Activated naive CD4-positive, alpha-beta T cell treated with anti-CD3 and anti-CD28 coated beads, Interleukin-2, amount 50 U/mL, for 16 hours (primary cell): ENCODE results near the gene CISD1.

Source experiments
- DNase-seq: peaks from one replicate; pipeline ENCODE4 v3.0.0-alpha.2; 2020

The CISD1 gene

DNA sequence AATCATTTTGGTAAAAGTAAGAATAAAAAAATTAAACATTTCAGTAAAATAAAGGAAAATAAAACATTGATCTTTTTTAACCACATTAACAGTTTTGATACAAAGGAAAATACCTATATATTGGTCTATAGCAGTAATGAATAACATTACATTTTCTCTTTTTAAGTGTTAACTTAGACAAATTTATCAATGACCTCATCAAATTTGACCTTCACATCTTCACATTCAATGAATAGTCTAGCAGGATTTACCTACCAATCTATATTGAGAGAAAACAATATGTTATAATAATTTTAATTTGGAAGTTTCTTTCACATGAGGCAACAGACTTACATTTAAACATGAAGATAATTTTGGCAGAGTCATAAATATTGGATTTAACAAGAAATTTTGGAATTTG is 47.9 kb downstream of the CISD1 start:
- no peak for DNase-seq

DNA sequence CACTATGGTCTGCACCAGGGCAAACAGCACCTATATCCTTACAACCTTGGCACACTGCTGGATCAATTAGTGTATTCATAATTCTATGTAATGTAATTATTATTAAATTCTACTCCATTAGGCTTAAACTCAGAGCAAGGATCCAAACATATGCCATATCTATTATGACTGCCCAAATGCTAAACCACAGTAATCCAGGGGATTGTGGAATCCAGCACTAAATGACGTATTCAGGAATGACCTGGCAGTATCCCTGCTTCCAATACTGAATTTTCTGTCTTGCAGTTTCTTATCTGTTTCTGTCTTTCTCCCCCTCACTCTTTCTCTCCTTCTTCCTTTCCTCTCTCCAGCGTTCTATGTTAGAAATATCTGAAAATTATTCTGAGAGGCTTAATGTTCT is 49.4 kb downstream of the CISD1 start:
- no peak for DNase-seq

DNA sequence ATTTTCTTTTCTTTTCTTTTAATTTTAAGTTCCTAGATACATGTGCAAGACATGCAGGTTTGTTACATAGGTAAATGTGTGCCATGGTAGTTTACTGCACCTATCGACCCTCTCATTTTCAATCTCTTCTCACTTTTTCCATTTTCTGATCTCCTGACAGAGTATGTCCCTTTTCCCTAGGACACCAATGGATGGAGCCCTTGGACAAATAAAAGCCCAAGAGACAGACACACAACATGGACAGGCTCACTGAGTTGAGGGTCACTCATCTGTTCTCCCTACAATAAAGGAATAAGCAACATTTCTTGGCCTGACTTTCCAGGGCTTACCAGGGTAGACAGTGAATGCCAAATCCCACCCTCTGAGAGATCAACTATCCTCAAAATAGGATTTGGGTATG is 50.6 kb downstream of the CISD1 start:
- no peak for DNase-seq

DNA sequence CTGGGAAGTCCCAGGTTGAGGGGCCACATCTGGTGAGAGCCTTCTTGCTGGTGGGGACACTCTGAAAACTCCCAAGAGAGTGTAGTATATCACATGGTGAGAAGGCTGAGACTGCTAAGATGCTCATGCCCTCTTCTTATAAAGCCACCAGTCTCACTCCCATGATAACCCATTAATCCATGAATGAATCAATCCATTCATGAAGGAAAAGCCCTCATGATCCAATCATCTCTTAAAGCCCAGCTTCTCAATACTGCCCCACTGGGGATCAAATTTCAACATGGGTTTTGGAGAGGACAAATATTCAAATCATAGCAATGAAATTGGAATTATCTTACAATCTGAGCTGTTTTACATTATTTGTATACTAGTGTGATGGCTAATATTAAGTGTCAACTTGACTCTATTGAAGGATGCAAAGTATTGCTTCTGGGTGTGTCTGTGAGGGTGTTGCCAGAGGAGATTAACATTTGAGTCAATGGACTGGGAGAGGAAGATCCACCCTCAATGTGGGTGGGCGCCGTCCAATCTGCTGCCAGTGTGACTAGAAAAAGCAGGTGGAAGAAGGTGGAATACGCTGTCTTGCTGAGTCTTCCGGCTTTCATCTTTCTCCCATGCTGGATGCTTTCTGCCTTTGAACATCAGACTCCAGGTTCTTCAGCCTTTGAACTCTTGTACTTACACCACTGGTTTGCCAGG is 51.5 kb downstream of the CISD1 start:
- no peak for DNase-seq

DNA sequence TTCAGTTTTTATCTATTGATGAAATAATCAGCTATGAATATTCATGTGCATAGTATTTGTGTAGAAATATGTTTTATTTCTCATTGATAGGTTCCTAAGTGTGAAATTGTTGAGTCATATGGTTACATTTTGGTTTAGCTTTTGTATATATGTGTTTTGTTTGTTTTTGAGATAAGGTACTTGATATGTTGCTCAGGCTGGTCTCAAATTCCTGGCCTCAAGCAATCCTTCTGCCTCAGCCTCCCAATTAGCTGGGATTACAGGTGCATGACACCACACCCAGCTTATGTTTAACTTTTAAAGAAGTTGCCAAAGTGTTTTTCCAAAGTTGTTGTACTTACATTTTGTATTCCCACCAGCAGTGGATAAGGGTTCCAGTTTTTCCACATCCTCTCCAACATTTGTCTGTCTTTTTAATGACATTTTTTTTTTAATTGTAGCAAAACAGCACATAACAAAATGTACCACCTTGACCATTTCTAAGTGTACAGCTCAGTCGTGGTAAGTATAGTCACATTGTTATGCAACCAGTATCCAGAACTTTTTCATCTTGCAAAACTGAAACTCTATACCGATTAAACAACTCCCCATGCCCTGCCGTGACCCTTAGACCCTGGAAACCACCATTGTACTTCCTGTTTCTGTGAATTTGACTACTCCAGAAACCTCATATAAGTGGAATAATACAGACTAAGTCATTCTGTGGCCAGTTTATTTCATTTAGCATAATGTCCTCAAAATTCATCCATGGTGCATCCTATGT is 53.3 kb downstream of the CISD1 start:
- DNase-seq, result no peak

DNA sequence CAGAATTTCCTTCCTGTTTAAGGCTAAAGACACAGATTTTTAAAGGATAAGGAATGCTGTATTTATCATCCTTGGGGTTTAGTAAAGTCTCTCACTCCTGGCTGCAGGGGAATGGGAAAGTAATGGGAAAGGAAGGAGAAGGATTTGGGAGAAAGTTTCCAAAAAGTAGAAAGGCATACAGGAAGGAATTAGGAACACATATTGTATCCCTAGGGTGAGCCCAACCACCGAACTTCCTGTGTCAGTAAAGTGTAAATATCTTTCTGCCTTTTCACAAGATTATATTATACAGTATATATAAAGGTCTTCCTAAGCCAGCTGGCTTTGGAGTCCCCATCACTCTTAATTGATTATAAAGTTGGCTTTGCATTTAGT is 53.9 kb downstream of the CISD1 start:
- DNase-seq, result no peak

DNA sequence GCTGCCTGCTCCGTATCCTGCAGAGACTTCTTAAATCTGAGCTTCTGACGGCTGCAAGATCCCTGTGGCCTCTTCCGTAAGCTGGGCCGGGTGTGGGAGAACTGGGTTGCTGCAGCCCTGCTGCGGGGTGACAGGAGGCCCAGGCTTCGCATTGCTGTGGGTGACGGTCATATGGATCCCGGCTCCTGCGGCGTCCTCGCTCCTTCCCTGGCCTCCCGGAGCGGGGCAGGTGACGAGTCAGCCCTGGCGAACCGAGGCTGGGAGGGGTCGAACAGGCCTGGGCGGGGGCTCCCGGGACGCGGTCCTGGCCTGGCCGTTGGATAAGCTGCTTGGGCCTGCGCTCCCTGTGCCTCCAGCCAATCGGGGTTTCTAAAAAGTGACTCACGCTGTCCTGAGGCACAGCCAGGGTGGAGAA is 58.0 kb downstream of the CISD1 start:
- DNase-seq, result no peak

DNA sequence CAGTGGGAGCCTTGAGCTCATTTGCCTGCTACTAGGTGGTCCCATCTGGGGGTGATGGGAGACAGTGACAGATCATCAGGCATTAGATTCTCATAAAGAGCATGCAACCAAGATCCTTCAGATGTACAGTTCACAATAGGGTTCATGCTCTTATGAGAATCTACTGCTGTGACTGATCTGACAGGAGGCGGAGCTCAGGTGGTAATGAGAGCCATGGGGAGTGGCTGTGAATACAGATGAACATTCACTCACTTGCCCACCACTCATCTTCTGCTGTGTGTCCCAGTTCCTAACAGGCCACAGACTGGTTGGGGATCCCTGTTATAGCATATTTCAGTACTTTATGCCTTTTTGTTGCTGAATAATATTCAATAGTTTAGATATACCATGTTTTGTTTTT is 59.3 kb downstream of the CISD1 start:
- no peak for DNase-seq

DNA sequence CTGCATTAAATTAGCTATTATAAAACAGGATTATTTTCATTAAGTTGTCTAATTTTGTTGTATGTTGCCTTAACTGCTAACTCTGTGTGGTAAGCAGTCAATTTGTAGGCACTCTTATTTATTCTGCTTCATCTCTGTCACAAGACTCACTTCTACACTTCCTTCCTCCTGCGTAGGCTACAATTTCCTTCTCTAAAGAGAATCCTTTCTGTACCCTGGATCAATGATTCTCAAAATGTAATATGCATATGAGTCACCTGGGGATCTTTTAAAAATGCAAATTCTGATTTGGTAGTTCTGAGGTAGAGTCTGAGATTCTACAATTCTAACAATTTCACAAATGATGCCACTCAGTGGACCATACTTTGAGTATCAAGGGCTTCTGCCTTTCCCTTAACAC is 61.5 kb downstream of the CISD1 start:
- no peak for DNase-seq

DNA sequence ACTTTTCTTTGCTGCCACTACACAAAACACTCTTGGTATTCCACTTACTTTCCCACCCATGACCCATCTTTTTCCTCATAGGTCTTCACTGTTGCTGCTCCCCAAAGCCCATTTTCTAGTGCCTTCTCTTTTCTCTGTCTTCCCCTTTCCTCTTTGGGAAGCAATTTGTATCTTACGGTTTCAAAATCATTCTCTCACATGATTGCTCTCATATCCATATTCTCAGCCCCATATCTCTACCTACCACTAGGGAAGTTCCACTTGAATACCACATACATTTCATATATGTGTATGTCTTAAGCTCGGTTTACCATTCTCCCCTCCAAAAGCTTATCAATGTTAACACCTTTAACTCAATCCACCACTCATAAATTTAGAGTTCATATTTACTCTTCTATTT is 62.7 kb downstream of the CISD1 start:
- DNase-seq, result no peak

DNA sequence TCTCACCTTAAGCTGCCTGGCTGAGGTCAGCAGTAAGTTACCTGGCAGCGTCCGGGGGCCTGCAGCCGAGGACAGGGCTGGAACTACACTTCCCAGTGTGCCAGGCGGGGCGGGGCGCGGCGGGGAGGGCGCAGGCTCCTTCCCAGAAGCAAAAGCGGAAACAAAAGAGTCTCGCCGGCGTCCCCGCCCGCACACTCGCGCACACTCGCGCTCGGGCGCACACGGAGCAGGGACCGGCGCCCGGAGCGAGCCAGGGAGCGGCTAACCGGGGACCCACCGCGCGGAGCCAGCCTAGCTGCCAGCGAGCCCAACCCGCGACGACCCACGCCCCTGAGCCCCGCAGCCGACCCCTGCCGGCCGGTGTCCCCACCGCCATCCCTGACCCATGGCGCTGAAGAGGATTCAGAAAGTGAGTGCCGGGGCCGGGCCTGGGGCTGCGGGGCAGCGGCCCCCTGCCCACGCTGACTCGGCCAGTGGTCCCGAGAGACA is 65.9 kb downstream of the CISD1 start, which contains the start of gene UBE2D1:
TSS of gene UBE2D1 (plus strand) at position 190 of the 489 bp plus-strand sequence. CDS start at position 386, 196 bp downstream.
- DNase-seq, result peak; percentile 88

DNA sequence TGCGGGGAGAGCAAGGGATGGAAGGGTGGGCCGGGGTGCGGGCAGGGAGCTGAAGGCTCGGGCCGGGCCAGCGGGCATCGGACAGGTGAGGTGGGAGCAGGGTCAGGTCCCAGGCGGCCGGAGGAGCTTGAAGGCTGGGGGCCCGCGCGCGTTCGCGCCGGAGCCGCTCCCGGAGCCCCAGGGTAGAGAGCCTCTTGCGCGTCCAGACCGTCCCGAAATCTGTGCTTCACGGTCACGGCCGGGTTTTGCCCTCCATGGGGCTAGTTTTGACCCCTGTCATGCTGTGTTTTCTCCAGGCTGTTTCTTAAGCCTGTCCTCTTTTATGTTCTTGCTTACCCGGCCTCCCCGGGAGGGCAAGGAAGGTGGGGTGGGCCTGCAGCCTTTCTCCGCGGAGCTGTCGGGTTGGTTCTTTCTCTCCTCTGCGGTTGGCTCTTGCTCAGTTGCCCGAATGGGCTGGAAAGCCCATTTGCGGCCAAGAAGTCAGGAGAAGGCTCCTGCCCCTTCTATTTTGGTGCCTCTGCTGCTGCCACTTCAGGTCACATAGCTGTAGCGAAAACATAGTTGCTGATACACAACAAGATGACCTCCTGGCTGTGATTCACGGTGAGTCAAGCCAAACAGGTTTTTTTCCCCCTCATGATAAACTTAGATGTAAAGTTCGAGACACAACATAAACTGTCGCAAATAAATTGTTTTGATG is 66.5 kb downstream of the CISD1 start:
- DNase-seq, result peak; percentile 12

DNA sequence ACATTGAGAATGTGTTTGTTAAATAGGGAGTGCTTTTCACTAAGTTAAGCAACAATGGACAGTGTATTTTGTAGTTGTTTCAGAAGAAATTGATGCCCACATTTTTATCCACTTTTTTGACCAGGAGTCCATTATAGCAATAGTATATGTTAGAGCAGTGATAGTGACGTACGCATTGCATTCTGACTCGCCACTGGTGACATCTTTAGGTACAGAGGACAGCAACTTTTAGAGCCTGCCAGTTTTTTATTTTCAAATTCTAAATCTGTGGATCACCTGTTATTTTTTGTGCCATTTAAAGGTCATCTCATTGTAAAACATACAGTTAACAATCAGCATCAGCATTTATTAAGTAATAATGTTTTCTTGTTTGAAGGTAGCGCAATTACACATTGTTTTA is 67.3 kb downstream of the CISD1 start:
- DNase-seq, result no peak
